ENCODE results near the gene TEX29.

Gene TEX29

GRCh38 chr13:111288276-111288675 is 32.2 kb upstream of the TEX29 start:
- TF ChIP-seq CTCF (conservative IDR thresholded peaks at IDR 0.05; ENCODE audit: low read depth) = no peak
- POLR2A ChIA-PET (ENCODE audit: low non-redundant PET) = no interaction called here
- CTCF ChIA-PET = no interaction called here
- H3K27ac ChIP-seq = no peak overlapping the region
- no peak for DNase-seq (ENCODE audit: low spot score)

DNA sequence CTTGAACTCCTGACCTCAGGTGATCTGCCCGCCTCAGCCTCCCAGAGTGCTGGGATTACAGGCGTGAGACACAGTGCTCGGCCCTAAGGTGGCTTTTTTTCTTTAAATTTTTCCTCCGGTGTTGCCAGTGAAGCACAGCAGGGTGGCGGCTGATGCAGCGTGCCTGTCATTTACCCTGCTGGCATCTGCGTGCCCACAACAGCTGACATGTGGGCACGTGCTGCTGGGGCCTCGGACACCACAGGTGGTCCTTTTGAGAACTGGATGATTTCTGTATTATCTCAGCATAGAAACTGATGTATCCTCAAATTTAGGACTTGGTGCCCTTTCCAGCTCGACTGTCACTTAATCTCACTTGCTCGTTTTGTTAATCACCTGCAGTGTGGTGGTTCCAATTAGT is 31.2 kb upstream of the TEX29 start:
- DNase-seq (ENCODE audit: low spot score) = no peak
- CTCF ChIA-PET = no interaction called here
- TF ChIP-seq CTCF (conservative IDR thresholded peaks at IDR 0.05; ENCODE audit: low read depth) = no peak
- POLR2A ChIA-PET (ENCODE audit: low non-redundant PET) = no interaction called here
- no peak overlapping the region for H3K27ac ChIP-seq

- H3K27ac ChIP-seq = no peak overlapping the region
- ChIA-PET POLR2A (ENCODE audit: low non-redundant PET) (no interaction called here), CTCF (no interaction called here)
- no peak for TF ChIP-seq CTCF (conservative IDR thresholded peaks at IDR 0.05; ENCODE audit: low read depth)
- no peak for DNase-seq (ENCODE audit: low spot score)
Measured at GRCh38 chr13:111291908-111292307, 28.5 kb upstream of the TEX29 start.

- ChIA-PET CTCF (no interaction called here), POLR2A (ENCODE audit: low non-redundant PET) (no interaction called here)
- no peak for DNase-seq (ENCODE audit: low spot score)
- no peak for TF ChIP-seq CTCF (conservative IDR thresholded peaks at IDR 0.05; ENCODE audit: low read depth)
- H3K27ac ChIP-seq = no peak overlapping the region
Measured at GRCh38 chr13:111292710-111293485, 27.5 kb upstream of the TEX29 start.

DNA sequence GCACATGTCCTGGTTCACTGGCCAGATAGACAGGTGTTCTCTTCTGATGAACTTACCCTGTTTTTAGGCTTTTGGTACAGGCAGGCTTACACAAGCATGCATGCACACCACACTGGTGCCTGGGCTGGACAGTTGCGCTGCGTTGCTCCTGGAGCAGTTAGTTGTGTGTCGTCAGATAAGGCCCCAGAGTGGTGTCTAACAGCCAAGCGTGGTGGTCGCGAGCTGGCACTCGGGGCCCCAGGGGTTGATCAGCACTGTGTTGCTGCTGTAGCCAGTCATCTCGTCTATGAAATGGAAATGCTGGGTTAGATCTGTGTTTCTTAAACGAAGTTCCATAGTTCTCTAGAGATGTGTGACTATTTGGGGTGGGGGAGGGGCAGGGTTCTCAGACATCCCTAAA is 24.6 kb upstream of the TEX29 start:
- no peak overlapping the region for H3K27ac ChIP-seq
- DNase-seq (ENCODE audit: low spot score) = no peak
- TF ChIP-seq CTCF (conservative IDR thresholded peaks at IDR 0.05; ENCODE audit: low read depth) = no peak
- POLR2A ChIA-PET (ENCODE audit: low non-redundant PET) = no interaction called here
- CTCF ChIA-PET = no interaction called here

DNA sequence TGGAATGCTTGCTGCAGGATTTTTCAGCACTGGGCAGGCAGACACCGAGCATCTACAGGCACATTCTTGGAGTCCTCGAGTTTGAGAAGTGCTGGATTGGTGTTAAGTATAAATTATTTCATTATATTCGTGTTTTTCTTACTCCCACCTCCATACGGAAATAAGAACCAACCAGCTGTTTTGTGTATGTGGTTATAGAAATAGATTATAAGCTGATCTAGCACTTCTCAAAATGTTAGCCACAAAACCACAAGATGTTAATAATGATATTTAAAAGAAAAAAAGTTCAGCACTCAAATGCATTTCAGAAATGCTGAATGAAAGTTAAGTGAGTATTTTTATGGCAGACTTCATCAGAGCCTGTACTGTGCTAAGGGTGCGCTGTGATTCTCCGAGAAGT is 24.0 kb upstream of the TEX29 start:
- ChIA-PET POLR2A (ENCODE audit: low non-redundant PET) (no interaction called here), CTCF (no interaction called here)
- DNase-seq (ENCODE audit: low spot score) = no peak
- TF ChIP-seq CTCF (conservative IDR thresholded peaks at IDR 0.05; ENCODE audit: low read depth) = no peak
- no peak overlapping the region for H3K27ac ChIP-seq

Data from RWPE1 (cell line).